GM20000 (cell line): ENCODE results near the gene HSPA8.

ENCODE experiments used
- DNase-seq: peaks from one replicate; pipeline ENCODE4 v3.0.0; 2012; ENCODE audit warnings: low spot score
- CTCF ChIP-seq: IDR thresholded peaks from 2 replicates; pipeline ENCODE4 v1.5.1; 2012; ENCODE audit warnings: mild to moderate bottlenecking, control low read depth; ENCODE audit errors: extremely low read depth, missing control alignments

The HSPA8 gene

GRCh38 chr11:123018702-123019101, 43.2 kb downstream of the HSPA8 start:
- TF ChIP-seq CTCF: no peak
- DNase-seq: no peak

GRCh38 chr11:123011510-123011909, 50.4 kb downstream of the HSPA8 start:
- DNase-seq: no peak
- no peak for TF ChIP-seq CTCF
